ENCODE results near the gene DOC2B. TPM values are rescaled to one million over a fixed set of nuclear protein-coding genes. Genes with fewer than 3 reads are reported as not detected.
A peak's percentile ranks its signal among the peaks of the same experiment; 100 is the strongest.

Gene DOC2B
- polyA plus RNA-seq, 3 donors: 0.02 to 0.19 TPM; not detected in 1

GRCh38 chr17:159609-160008, 21.8 kb downstream of the DOC2B start:
- H3K9me3 ChIP-seq (replicated peaks in 1 of 2; ENCODE audit: control insufficient read depth in 1 of 2, insufficient read depth in 1 of 2, low read length in 2 of 2): no peaks in the 10 kb centered on the region
- no peak overlapping the region for H3K9ac ChIP-seq (ENCODE audit: insufficient read depth, low read length, poor library complexity, severe bottlenecking)
- Mint-ChIP-seq H3K4me1 (peaks cover 2% of the 10 kb centered on the region), H3K36me3 (no peaks in the 10 kb centered on the region), H3K27me3 (ENCODE audit: low read depth in 3 of 3) (peaks cover 2 to 5% (median 4%) of the 10 kb centered on the region in 3 donors), H3K9me3 (peaks cover 0 to 2% (median 0%) of the 10 kb centered on the region in 7 donors), H3K27ac (no peak overlapping the region), H3K4me3 (no peak overlapping the region)
- no peaks in the 10 kb centered on the region for H3K4me1 ChIP-seq (ENCODE audit: control insufficient read depth in 1 of 2, insufficient read depth in 2 of 2, low read length in 2 of 2)
- DNase-seq: no peak
- H3K27me3 ChIP-seq (ENCODE audit: control insufficient read depth in 2 of 2, insufficient read depth in 2 of 2, low read length in 2 of 2): no peaks in the 10 kb centered on the region
- H2AFZ ChIP-seq (ENCODE audit: insufficient read depth, low read depth, low read length, poor library complexity, severe bottlenecking): no peak overlapping the region
- no peak overlapping the region for H3K27ac ChIP-seq (ENCODE audit: low read depth in 1 of 2, low read length in 2 of 2)
- H3K36me3 ChIP-seq (replicated peaks in 1 of 2; ENCODE audit: control insufficient read depth in 1 of 2, insufficient read depth in 2 of 2, low read length in 2 of 2): no peaks in the 10 kb centered on the region
- no peaks in the 10 kb centered on the region for H4K20me1 ChIP-seq (ENCODE audit: insufficient read depth, low read length)
- no peak overlapping the region for H3K4me2 ChIP-seq (replicated peaks; ENCODE audit: extremely low read depth, low read length, poor library complexity, severe bottlenecking)
- H3K79me2 ChIP-seq (ENCODE audit: insufficient read depth, low read length): no peaks in the 10 kb centered on the region
- H3K4me3 ChIP-seq (replicated peaks in 1 of 3; ENCODE audit: low read depth in 2 of 3, low read length in 3 of 3): no peak overlapping the region
- 98% methylated on average over 11 of the region's 15 CpGs for WGBS (ENCODE audit: insufficient coverage)
- intact Hi-C loops (cut with micrococcal nuclease): no loop called here
- TF ChIP-seq CTCF (IDR thresholded peaks at IDR 0.05): no peak

- no peaks in the 10 kb centered on the region for H3K79me2 ChIP-seq (ENCODE audit: insufficient read depth, low read length)
- H3K9me3 ChIP-seq (replicated peaks in 1 of 2; ENCODE audit: control insufficient read depth in 1 of 2, insufficient read depth in 1 of 2, low read length in 2 of 2): no peaks in the 10 kb centered on the region
- TF ChIP-seq CTCF (IDR thresholded peaks at IDR 0.05): no peak
- Mint-ChIP-seq H3K27me3 (ENCODE audit: low read depth in 3 of 3) (peaks cover 4 to 5% (median 5%) of the 10 kb centered on the region in 3 donors), H3K9me3 (peaks cover 0 to 2% (median 0%) of the 10 kb centered on the region in 7 donors), H3K36me3 (no peaks in the 10 kb centered on the region), H3K4me3 (no peak overlapping the region), H3K4me1 (no peaks in the 10 kb centered on the region), H3K27ac (peak overlapping the region in 1 of 7 donors; percentile 1)
- H3K27ac ChIP-seq (ENCODE audit: low read depth in 1 of 2, low read length in 2 of 2): no peak overlapping the region
- no peaks in the 10 kb centered on the region for H3K4me1 ChIP-seq (ENCODE audit: control insufficient read depth in 1 of 2, insufficient read depth in 2 of 2, low read length in 2 of 2)
- no CpG with 5 or more reads among the region's 7 CpGs for WGBS (ENCODE audit: insufficient coverage)
- intact Hi-C loops (cut with micrococcal nuclease): no loop called here
- no peak overlapping the region for H3K4me3 ChIP-seq (replicated peaks in 1 of 3; ENCODE audit: low read depth in 2 of 3, low read length in 3 of 3)
- no peak overlapping the region for H3K4me2 ChIP-seq (replicated peaks; ENCODE audit: extremely low read depth, low read length, poor library complexity, severe bottlenecking)
- no peaks in the 10 kb centered on the region for H4K20me1 ChIP-seq (ENCODE audit: insufficient read depth, low read length)
- H3K36me3 ChIP-seq (replicated peaks in 1 of 2; ENCODE audit: control insufficient read depth in 1 of 2, insufficient read depth in 2 of 2, low read length in 2 of 2): no peaks in the 10 kb centered on the region
- no peak overlapping the region for H3K9ac ChIP-seq (ENCODE audit: insufficient read depth, low read length, poor library complexity, severe bottlenecking)
- H3K27me3 ChIP-seq (ENCODE audit: control insufficient read depth in 2 of 2, insufficient read depth in 2 of 2, low read length in 2 of 2): no peaks in the 10 kb centered on the region
- no peak overlapping the region for H2AFZ ChIP-seq (ENCODE audit: insufficient read depth, low read depth, low read length, poor library complexity, severe bottlenecking)
- no peak for DNase-seq
Observed at GRCh38 chr17:158379-158778, 23.1 kb downstream of the DOC2B start.
